NCI-H2029 (cell line): ENCODE measurements around the gene PHYKPL.
"Not testable (repeated sequence)": the region's sequence is repeated elsewhere in the genome, so short reads cannot be mapped to it uniquely, and the experiment has no call there.

Experiments used
- DNase-seq: peaks from one replicate; lab custom pipeline; 2025; lab: John Stamatoyannopoulos, UW

The PHYKPL gene

DNA sequence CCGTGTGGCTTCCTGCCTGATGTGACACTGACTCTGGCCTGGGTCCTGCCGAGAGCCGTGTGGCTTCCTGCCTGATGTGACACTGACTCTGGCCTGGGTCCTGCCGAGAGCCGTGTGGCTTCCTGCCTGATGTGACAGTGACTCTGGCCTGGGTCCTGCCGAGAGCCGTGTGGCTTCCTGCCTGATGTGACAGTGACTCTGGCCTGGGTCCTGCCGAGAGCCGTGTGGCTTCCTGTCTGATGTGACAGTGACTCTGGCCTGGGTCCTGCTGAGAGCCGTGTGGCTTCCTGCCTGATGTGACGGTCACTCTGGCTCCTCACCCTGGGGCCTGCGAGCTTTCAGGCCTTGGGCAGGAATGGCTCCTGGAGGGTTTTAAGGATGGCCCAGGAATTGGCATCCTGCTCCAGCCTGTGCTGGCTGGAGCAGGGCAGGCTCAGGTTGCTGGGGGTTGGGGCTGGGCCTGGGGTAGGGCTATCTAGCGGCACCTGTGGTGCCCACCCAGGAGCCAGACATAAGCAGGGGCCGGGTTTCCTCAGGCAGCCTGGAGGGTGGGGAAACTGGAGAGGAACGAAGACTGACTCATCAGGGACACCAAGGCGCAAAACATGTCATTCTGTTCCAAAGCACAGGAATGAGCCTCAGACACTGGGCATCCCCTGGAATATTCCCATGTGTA, 7.2 kb upstream of the PHYKPL start:
- DNase-seq: not testable (repeated sequence)

DNA sequence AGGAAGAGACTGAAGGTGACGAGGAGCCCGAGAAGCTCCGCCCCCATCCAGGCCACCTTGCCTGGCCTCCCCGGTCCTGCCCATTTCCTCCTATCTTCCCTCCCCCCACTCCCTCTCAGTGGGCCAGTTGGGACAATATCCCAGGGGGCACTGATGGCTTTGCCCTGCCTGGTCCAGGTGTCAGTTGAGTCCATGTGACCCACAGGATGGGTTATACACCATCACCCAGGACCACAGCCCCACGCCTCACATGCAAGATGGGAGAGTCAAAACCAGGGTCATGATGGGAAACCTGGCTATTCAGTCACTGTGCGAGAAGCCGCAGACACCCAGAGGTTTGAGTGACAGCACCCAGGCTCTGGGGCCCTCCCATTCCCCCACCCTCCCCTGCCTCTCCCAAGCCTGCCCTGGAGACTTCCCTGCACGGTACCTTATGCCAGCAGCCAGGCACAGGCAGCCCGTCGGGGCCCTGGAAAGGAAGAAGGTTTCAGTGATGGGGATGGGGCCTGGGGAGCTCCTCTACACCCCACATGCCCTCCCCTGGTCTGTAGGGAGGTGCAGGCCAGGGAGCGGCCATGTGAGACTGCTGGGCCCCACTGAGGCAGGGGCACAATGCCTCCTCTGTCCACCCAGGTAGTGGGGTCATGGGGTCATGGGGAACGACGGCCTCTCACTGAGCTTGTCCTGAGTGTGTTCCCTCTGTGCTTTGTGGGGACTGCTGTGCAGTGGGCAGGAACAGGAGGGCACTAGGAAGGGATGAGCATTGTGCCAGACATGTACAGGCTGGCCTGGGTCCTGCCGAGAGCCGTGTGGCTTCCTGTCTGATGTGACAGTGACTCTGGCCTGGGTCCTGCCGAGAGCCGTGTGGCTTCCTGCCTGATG, 6.3 kb upstream of the PHYKPL start:
- no peak for DNase-seq

DNA sequence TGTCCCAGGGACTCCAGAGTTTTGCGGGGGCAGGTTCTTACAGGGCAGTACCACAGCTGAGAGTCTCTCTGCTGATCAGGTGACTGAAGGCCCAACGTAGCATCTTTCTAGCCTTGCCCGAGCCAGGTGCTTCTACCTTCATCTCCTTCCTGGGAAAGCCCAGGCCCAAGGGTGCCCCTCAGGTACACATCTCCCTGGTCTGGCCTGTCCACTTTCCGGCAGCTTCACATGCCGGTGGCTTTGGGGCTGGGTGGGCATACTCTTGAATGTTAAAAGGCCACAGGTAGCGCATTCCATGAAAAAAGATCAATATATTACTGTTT, 5.7 kb upstream of the PHYKPL start:
- DNase-seq: no peak

DNA sequence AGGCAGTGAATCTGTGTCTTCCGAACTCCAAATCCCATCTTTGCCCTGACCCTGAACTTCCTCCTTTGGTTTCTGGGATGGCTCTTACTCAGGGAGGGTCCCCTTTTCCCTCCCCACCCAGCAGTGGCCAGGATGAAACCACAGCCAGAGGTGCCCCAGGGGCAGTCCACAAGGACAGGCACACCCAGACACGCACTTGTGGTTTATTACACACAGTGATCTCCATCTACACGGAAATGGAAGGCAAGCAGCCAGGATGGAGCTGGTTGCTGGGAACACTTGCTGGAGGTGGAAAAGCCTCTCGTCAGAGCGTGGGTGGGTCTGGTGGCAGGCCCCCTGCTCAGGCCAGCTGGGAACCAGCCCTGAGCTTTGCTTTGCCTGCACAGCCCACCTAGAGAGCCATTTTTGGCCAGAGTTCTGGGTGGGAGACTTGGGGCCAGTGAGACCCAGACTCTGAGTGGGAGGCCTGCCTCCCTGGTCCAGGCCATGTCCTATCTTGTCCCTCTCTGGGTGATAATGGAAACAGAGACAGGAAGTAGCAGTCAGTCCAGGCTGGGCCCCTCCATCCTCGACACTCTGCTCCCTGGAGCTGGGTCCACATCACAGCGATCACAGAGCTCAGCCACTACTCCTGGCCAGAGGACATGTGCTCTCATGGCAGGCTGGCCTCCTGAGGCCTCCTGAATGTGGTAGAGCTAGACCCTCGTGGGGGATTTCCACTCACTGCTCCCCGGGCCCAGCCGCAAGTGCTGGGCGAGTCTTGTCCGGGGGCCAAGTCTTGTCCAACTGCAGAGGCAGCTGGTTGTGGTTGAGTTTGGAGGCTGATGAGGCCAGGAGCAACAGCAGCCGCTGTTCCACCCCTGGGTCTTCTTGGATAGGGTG, 5.1 kb upstream of the PHYKPL start:
- no peak for DNase-seq

DNA sequence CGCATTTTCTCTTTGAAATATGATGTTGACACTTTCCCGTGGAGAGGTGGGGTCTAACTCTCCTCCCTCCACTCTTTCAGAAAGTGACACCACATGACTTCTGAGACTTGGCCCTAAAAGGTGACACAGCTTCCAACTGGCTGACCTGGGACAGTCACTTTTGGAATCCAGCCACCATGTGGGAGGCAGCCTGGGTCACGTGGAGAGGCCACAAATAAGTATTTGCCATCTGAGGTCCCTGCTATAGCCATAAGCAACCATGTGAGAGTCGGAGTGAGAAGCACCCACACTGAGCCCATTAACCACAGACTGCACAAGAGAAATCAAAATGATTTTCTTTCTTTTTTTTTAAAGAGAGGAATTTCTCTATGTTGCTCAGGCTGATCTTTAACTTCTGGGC, 4.1 kb upstream of the PHYKPL start:
- DNase-seq: no peak

DNA sequence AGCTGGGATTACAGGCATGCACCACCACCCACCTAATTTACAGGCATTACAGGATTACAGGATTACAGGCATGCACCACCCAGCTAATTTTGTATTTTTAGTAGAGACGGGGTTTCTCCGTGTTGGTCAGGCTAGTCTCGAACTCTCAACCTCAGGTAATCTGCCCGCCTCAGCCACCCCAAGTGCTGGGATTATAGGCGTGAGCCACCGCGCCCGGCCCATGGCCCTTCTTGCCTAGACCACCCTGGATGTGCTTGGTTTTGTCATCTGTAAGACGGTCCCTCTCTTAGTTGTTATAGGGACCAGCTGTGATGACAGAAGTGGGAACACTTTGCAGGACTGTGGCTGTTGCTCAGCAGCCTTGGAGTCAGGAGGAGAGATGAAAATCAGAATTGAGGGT, 3.5 kb upstream of the PHYKPL start:
- no peak for DNase-seq

DNA sequence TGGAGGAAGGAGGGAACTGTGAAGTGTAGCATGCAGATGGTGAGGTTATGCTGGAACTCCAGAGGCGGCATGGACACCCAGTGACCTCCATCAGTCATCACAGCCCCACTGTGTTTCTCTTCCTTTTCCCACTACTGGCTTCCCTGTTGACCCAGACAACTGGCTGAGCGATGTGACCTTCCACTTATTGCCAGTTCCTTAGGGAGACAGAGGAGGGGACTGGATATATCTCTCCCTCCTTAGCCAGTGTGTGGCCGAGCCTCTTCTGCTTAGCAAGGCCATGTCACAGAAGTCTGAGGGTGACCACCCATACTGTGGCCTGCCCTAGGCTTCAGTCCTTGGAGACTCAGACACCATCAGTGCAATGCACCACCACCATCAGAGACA, 3.0 kb upstream of the PHYKPL start:
- DNase-seq: no peak

DNA sequence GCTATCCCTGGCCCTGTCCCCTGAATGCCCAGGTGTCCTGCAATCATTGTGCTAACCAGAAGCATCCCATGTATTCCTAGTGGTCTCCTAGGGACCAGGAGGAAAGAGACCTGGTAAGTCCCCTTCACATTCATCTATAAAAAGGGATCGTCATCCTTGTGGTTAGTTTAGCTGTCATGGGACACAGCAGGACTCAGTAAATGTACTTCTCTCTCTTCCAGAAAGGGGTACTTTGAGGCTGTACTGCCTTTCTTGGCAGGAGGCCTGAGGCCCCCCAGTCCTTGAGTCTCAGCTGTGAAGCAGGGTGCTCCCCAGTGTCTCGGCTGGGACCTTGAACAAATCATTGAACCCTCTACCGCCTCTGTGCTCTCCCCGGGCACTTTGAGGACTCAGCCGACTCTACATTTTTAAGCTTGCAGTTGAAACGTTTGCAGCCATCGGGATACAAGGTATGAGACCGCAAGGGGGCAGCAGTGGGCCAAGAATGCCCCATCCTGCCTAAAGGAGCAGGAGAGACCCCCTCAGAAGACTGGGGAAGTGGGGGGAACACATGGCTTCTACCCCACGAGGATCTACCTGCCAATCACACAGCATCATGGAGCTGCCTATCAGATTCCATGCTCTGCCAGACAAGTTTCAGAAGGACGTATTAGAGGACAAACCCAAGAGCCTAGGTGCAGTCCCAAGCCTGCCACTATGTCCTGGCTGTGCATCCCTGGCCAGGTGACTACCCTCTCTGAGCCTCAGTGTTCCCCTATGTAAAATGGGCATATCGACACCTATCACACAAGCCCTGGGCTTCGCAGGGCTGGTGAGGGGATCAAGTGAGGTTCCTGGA, 2.4 kb upstream of the PHYKPL start:
- no peak for DNase-seq

DNA sequence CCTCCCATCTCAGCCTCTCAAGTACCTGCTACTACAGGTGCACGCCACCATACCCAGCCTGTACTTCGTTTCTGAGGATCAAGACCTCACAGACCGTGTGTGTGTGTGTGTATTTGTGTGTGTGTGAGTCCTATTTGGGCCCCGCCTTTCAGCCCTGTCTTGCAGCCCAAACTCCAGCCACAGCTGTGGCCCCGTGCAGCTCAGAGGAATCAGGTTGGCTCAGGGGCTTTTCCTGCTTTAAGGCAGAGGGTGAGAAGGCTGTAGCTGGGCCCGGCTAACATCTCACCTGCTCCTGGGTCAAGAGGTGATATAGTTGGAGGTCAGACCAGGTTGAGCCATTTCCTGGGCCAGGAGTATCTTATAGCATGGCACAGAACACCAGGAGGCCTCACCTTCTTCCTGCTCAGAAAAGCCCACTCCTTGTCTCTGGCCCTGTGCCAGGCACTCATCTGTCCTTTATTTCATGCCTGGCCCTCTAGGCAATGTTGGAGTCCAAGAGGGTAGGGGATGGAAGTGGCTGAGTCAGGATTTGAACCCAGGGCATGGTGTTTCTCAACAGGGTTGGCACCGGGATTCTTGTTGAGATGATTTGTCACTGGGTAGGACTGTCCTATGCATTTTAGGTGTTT, 1.6 kb upstream of the PHYKPL start:
- no peak for DNase-seq

DNA sequence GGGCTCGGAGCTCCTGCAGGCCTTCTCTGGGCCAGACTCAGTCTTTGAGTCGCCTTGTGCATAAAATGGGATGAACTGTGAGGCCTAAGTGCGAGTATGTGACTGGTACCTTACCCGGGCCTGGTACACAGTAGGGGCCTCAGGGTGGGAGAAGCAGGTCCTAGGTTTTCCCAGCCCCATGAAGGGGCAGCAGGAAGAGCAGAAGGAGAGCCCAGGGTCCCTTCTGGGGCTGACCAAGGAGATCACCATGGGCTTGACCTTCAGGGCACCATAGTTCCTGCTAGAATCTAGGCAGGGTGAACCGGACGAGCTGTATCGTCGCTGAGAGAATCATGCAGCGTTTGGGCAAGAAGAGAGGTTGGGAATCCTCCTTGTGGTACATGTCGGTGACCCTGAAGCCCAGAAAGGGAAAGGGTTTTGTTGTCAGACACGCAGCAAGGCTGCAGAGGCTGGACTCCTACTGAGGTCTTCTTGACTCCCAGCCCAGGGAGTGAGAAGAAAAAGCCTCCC, 373 bp upstream of the PHYKPL start:
- DNase-seq: no peak

DNA sequence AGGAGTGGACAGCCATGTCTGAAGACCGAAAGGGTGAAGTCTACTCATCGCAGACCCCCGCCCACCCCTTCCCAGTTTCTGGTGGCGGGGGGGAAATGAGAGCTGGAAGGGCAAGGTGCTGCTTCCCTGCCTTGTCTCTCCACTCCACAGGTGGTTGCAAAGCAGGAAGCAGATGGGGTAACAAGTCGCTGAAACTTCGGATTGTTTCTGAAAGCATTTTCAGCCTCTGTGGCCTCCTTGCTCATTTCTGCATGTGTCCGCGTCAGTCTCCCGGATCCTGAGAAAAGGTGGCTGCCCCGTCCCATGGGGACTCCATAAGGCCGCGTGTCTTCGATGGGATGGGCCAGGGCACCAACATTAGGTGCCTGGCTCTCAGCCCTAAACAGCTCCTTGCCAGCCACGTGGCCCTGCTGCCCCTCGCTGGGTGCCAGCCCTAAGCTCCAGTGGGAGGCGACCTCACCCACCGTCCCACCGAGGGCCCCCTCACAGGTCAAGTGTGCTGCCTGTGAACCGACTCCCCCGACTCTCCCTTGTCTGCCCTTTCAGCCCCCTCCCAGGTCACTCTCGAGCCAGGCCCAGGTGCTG, 971 bp downstream of the PHYKPL start:
- no peak for DNase-seq

DNA sequence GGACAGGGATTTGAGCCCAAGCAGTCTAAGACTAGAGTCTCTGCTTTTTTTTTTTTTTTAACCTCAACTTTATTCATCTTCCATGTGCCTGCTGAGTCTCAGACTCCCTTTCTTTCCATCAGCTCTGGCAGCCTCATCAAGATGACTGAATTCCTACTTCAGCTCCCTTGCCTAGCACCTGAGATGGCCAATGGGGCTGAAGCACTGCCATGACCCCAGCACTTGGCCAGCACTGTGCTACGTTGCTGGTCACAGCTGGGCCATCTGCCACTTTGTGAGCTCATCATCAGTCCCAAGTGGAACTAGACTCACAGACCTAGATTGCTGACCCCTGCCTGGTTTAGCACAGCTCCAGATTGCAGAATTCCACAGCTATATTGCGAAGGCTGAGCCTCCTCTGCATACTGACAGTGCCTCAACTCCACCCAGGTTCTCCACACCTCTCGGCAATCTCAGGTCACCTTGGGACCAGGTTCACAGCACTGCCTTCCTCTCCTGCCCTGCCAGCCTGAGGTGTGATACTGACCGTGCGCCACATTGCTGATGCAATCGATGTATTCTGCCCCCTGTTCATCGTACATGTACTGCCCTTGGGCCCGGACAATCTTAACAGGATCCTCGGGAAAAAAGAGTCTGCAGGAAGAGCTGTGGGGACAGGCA, 1.6 kb downstream of the PHYKPL start:
- no peak for DNase-seq

DNA sequence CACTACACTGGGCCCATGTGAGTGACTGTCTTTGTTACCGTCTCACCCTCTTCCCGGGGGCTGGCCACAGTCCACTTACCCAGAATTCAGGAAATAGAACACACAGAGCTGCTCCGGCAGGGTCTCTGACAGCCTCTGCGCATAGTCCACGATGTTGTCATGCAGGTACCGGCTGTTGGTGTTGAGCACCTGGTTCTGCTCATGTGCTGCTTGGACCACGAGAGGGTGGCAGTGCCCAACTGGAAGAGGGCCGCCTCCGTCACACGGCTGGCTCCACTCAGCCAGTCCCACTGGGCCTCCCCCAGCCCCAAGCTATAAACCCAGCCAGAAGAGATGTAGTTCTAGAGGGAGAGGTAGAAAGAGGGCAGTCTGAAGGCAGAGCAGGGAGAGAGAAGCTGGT, 2.7 kb downstream of the PHYKPL start:
- DNase-seq: no peak

DNA sequence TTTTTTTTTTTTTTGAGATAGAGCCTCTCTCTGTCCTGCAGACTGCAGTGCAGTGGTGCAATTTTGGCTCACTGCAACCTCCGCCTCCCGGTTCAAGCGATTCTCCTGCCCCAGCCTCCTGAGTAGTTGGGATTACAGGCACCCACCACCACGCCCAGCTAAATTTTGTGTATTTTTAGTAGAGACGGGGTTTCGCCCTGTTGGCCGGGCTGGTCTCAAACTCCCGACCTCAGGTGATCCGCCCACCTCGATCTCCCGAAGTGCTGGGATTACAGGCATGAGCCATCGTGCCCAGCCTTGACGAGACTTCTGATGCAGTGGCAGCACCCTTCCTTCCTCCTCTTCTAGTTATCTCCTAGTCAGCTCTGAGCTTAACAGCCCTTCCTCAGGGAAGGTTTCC, 3.5 kb downstream of the PHYKPL start:
- DNase-seq: not testable (repeated sequence)

DNA sequence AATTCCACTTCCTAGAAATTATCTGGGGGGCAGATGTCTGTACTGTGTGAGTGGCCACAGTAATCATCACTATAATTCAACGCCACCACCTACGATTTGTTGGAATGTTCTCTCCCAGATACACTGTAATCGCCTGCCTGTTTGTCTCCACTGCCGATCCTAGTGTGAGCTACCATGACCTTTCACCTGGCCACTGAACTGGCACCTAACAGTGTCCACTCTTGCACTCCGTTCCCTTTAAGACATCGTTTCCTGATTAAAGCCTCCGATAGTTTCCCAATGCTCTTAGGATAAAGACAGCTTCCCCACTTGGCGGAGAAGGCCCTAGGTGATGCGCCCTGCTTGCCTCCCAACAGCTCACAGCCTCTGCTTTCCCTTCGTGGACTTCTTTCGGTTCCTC, 4.0 kb downstream of the PHYKPL start:
- DNase-seq: no peak

DNA sequence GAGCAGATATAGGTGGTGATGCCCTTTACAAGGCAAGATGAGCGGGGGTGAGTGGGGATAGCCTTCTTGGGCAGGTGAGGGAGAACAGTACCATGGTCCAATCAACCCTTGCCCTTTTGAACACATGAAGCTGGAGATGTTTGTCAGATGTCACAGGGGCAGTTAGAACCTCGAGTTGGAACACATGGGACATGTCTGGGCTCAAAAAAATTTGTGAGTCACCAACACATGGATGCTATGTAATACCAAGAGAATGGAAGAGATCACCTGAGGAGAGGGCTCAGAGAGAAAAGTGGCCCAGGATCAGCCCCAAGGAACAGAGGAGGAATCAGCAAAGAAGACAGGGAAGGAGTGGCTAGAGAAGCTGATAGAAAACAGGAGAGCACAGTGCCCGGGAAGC, 4.7 kb downstream of the PHYKPL start:
- no peak for DNase-seq

DNA sequence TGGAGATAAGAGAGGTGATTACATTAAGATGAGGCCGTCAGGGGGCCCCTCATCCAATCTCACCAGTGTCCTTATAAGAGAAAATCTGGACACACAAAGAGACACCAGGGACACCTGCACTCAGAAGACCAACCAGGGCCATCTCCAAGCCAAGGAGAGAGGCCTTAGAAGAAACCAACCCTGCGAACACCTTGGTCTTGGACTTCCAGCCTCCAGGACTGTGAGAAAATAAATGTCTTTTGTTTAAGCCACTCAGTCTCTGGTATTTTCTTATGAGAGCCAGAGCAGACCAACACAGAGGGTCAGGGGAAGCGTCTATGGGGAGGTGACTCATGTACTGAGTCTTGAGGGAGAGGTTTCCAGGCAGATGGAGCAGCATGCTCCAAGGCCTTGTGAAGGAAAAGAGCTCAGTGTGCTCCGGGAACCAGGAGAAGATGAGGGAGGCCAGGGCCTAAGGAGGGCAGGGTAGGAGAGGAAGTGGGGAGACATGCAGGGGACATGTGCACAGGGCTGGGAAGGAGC, 5.4 kb downstream of the PHYKPL start:
- no peak for DNase-seq

DNA sequence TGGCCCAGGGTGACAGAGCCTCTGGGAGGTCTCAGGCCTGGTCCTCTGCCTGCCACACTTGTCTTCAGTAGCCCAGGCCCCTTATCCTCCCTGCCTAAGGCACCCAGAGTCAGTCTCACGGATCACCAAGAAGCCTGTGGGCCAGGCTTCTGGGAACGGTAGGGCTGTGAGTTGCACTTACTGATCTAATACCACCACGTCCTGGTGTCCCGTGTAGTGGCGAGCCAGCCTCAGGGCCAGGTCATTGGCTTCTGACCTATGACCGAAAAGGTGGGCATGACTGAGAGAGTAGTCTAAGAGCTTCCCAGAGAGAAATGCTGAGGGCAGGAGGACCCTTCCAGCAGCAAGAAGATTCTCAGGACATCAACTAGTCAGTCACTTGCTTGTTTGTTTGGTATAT, 7.4 kb downstream of the PHYKPL start:
- no peak for DNase-seq

DNA sequence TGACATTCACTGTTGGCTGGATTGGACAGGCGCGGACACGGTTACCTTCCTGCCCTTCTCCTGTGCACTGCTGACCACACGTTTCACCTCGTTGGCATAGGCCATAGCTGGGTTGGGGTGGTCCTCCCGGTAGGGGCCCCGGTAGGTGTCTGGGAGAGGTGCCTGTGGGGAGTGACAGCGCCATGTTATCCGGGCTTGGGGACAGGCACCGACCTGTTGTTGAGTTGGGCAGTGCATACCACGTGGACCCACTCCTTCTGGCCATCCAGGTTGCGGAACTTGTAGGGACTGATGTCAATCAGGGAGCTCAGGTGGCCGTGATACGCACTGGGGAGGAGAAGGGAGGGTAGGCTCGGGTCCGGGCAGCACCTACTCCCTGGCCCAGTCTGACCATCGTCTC, 8.2 kb downstream of the PHYKPL start:
- no peak for DNase-seq

DNA sequence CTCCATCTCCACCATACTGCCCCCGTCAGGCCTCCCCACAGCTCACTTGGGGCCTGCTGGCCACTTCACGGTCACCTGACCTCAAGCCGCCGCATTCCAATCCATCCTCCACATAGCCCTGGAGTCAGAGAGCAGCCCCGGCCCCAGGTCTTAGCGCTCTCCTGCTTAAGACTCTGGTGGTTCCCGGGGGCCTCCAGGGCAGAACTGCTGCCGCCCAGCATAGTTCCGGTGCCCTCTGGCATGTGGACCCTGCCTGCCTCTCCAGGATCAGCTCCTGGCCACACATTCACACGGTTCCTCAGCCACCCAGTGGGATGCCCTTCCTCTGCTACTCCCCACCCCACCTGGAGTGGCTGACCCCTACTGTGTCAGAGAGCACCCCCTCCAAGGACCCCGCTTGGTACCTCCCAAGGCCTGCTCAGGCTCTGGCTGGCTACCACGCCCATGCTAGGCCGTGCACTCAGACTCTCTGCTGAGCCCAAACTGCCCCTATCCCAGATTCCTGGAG, 8.7 kb downstream of the PHYKPL start:
- DNase-seq: no peak
